Fibroblast of the conjunctiva (primary cell): ENCODE results near the gene PAQR7.
A peak's percentile ranks its signal among the peaks of the same experiment; 100 is the strongest.
"Not testable (repeated sequence)": the region's sequence is repeated elsewhere in the genome, so short reads cannot be mapped to it uniquely, and the experiment has no call there.

Experiments used
- DNase-seq: peaks from one replicate; pipeline ENCODE4 v3.0.0-alpha.2; 2010; ENCODE audit warnings: low read depth

The PAQR7 gene

GRCh38 chr1:25844536-25845337, 30.8 kb downstream of the PAQR7 start:
- DNase-seq = no peak

GRCh38 chr1:25843483-25843882, 32.0 kb downstream of the PAQR7 start:
- no peak for DNase-seq

GRCh38 chr1:25839808-25840207, 35.7 kb downstream of the PAQR7 start:
- DNase-seq = not testable (repeated sequence)

GRCh38 chr1:25837262-25837875, 38.1 kb downstream of the PAQR7 start:
- DNase-seq = no peak

GRCh38 chr1:25836695-25837094, 38.8 kb downstream of the PAQR7 start:
- DNase-seq = no peak

GRCh38 chr1:25834894-25835293, 40.6 kb downstream of the PAQR7 start:
- no peak for DNase-seq

GRCh38 chr1:25833158-25833557, 42.4 kb downstream of the PAQR7 start:
- DNase-seq = no peak

- DNase-seq = no peak
Observed at GRCh38 chr1:25832336-25833037, 43.0 kb downstream of the PAQR7 start.

GRCh38 chr1:25831569-25832196, 43.8 kb downstream of the PAQR7 start:
- no peak for DNase-seq

- DNase-seq = no peak
Observed at GRCh38 chr1:25829046-25829445, 46.5 kb downstream of the PAQR7 start.

- no peak for DNase-seq
Observed at GRCh38 chr1:25828491-25828890, 47.0 kb downstream of the PAQR7 start.

- DNase-seq = no peak
Observed at GRCh38 chr1:25826571-25826970, 48.9 kb downstream of the PAQR7 start.

GRCh38 chr1:25825605-25826004, 49.9 kb downstream of the PAQR7 start:
- no peak for DNase-seq

GRCh38 chr1:25821630-25822091, 53.8 kb downstream of the PAQR7 start:
- no peak for DNase-seq

- no peak for DNase-seq
Observed at GRCh38 chr1:25821112-25821476, 54.4 kb downstream of the PAQR7 start.

GRCh38 chr1:25820247-25821111, 55.0 kb downstream of the PAQR7 start:
- DNase-seq = no peak

- DNase-seq = peak; percentile 28
Observed at GRCh38 chr1:25819491-25820246, 55.8 kb downstream of the PAQR7 start, which contains the start of gene MTFR1L. TSS of gene MTFR1L (plus strand) at chr1:25819954. CDS start at chr1:25823105, 3,151 bp downstream.

GRCh38 chr1:25818569-25818968, 56.9 kb downstream of the PAQR7 start:
- DNase-seq = no peak

GRCh38 chr1:25817840-25818501, 57.5 kb downstream of the PAQR7 start:
- no peak for DNase-seq

GRCh38 chr1:25816112-25816718, 59.3 kb downstream of the PAQR7 start:
- DNase-seq = no peak
